Stimulated activated CD8-positive, alpha-beta memory T cell treated with anti-CD3 and anti-CD28 coated beads, Interleukin-7, amount 100 ng/mL, for 1 hour (primary cell): Measurements from ENCODE around the gene SNAP25.

Source experiments
- DNase-seq, 2 donors: peaks; one replicate each; pipeline ENCODE4 v3.0.0-alpha.2; 2020; ENCODE audit warnings: low read depth in 2 of 2

SNAP25 gene

DNA sequence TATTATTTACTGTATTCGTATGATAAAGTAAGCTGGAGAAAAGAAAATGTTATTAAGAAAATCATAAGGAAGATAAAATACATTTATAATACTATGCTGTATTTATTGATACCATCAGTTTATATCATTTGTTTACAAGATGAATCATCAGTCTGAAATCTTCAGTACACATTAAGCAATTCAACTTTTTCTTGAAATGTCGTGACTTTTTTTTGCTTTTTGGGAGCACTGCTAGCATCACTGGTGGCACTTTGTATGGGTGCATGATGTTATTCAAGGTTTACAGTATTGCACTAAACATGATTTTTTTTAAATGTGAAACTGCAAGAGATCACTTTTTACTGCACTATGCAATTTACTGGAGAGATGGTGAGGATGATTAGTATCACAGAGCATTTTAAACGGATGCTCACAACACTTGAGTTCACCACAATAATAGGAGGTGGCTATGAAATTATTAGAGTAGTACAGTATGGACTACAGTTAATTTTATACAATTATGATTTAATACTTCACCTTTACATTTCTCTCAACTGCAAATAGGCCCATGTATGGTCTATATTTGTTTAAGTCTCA, 85.9 kb downstream of the SNAP25 start:
- no peak for DNase-seq

DNA sequence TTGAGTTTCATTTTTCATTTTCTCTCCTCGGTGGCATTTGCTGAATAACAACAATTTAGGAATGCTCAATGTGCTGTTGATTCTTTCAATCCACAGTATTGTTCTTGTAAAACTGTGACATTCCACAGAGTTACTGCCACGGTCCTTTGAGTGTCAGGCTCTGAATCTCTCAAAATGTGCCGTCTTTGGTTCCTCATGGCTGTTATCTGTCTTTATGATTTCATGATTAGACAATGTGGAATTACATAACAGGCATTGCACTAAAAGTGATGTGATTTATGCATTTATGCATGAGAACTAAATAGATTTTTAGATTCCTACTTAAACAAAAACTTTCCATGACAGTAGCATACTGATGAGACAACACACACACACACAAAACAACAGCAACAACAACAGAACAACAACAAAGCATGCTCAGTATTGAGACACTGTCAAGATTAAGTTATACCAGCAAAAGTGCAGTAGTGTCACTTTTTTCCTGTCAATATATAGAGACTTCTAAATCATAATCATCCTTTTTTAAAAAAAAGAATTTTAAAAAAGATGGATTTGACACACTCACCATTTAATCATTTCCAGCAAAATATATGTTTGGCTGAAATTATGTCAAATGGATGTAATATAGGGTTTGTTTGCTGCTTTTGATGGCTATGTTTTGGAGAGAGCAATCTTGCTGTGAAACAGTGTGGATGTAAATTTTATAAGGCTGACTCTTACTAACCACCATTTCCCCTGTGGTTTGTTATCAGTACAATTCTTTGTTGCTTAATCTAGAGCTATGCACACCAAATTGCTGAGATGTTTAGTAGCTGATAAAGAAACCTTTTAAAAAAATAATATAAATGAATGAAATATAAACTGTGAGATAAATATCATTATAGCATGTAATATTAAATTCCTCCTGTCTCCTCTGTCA, 88.1 kb downstream of the SNAP25 start:
- DNase-seq, result no peak

DNA sequence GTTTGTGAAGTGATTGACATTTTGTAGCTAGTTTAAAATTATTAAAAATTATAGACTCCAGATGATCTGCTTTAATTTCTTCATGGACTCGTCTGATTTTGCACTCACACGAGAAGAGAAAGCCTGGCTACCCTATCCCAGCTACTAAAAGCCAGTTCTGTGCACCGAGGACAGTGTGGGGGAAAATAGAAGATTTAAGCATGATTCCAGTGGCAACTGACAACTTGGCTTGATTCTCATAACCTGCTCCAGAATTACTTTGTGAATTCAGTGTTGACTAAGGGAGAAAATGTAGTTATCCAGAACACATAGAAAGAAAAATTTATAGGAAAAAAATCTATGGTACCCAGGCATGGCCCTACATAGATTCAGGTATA, 88.7 kb downstream of the SNAP25 start:
- DNase-seq, result no peak

DNA sequence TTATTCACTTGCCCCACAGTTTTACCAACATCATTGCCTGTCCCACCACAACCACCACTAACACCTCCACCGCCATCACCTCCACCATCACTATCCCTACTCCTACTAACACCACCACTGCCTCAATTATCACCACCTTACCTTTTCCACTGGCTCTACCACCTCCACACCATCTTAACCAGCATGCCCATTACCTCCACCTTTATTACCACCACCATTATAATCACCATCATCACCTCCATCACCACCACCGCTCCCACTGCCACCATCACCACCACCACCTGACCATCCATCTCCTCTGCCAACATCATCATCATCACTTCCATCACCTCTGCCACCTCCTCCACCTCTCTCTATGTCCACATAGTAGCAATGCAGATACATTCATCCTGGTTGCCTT, 90.0 kb downstream of the SNAP25 start:
- no peak for DNase-seq

DNA sequence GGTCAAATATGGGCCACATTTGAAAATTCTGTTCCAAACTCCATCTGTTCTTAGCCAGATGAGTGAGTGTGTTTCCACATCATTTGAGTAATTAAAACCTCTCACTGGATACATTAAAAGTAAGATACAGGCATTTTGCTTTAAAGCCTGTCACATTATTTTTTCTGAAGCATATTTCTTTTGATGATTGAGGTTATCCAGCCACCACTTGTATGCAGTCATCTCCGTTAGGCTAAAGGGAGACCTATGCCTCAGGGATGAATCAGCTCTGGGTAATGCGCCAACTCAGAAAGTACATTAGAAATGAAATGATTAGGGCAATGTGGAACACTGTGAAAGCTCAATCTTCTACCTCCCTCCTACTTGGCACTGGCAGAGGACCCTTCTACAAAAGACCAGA, 90.7 kb downstream of the SNAP25 start:
- DNase-seq, result no peak

DNA sequence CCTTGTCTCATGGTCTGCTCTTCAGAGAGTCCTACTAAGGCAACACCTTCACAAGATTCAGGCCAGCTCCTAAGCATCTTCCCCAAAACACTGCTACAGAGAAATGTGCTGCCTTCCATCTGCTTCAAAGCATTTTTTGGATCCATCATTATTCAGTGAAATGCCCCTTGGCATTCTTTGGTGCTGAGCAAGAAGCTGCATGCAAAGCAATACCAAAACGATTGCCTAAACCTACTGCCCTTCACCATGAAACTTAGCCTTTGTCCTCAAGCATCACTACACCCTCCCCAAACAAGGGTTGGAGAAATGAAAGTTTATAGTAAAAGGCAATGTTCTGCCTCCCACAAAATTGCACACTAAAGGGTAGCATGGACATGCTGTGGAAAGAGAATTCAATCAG, 93.5 kb downstream of the SNAP25 start:
- no peak for DNase-seq

DNA sequence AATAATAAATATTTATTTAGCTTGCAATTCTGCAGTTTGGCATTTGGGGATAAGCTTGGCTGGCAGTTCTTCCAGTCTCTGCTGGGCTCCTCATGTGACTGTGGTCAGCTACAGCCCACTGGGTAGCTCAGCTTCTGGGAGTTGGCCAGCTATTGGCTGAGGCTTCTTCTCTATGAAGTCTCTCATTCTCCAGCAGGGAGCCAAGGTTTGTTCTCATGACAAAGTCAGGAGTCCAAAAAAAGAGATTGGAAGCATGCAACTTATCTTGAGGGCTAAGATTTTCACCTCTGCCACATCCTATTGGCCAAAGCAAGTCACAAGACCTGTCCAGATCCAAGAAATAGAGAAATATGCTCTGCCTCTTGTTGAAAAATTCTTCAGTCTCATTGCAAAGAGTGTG, 94.6 kb downstream of the SNAP25 start:
- DNase-seq, result no peak

DNA sequence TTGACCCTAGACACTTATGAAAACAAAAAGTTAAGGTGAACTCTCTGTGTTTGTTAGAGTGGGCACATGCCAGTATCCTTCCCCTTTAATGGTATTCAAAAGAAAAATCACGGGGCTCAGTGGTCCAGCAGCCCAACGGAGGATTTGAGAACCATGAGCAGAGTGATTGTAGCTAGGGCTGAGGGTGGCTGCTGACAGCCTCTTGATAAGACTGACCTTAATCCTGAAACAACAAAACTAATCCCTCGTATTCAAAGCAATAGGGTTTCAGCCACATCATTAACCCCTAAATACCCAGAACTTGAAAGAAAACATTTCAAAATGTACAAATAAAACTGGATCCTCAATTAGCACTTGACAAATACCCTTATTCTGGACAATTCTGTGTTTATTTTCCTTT, 95.1 kb downstream of the SNAP25 start:
- DNase-seq, result no peak

DNA sequence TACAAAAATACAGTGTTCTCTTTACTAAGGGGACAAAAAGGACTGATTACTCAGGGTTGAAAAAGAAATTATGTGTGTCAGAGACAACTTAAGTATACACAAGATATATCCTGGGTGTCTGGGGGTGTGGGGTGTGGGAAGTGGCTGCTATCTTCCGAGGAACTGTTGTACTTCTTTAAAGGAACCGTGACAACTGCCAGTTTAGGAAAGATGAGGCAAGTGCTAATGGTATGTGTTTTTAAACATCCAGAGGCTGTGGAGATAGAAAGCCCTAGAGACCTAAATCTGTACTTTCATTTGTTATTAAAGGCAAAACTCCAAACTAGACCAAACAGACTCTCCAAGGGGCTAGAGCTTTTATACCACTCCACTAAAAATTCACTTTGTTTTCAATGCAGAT, 95.6 kb downstream of the SNAP25 start:
- no peak for DNase-seq

DNA sequence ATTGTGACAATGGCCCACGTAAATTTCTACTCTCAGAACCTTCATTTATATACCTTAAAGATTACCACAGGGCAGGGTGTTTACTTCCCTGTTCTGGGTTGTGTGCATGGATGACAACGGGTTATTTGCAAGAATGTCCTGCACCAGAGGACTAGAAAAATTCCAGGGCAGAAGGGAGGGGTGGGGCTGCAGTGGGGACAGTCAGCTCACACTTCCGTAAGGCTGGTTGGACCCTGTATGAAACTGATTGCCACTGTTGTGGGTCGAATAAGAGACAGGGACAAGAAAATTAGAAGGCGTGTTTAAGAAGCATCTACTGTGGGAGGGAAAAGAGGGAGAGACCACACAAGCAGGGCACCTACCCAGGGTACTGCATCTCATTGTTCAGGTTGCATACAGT, 96.5 kb downstream of the SNAP25 start:
- no peak for DNase-seq

DNA sequence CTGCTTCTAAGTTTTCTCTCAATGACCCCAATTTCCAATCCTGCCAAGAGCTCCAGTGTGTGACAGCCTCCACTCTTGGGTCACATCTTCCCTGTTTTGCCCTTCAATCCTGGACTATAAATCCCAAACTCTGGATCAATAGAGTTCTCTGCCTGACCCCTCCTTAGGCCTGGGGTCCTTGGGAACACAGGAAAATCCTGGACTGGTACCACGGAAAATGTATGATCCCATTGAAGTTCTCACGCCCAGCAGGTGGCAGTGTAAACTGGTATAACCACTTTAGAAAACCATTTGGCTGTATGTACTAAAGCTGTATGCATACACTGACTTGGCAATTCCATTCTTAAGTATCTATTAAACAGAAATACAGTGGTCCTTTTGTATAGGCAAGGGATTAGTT, 98.0 kb downstream of the SNAP25 start:
- DNase-seq, result no peak

DNA sequence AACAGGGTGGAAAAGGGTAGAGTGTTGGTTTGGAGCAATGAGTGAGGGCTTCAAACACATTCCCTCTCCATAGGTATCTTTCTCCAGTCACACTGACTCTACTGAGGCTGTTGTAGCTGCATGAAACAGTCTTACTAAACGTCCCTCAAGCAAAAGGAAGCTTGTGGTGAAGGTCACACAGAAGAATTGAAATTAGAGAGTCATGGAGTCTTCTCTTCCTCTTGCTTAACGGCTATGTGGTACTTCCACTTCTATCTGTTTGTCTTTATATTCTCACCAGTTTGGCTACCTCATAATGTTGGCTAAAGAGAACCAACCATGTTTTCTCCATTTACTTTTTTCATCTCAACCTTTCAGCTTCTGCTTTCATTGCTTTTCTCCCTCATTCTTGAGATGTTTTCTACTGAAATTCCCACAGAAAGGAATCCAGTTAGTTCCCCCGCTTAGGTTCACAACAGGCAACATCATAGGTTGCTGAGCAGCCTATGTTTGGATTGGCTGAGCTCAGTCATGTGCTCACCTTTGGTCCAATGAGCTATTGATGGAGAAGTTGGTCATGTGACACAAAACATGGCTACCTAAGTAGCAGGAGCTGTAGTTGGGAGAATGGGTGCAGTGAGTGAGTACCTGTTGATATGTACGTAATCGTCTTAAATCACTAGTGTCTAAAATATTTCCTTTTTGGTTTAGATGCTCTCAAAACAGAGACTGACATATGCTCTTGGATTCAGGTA, 99.8 kb downstream of the SNAP25 start:
- no peak for DNase-seq

DNA sequence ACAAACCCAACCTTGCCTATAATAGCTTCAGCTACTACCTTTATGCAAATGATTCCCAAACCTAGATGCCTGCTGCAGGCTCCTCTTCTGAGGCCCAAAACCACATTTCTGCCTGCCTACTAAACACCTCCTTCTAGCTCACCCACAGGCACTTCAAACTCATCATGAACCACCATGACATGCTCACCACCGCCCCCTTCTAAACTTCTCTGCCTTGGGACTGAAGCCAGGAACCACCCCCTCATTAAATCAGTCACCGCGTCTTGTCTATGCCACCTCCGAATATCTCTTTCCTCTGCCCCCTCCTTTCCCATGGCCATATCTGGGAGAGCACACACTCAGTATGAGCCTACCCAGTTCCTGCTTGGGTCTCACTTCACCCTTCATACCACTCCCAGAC, 101.2 kb downstream of the SNAP25 start:
- DNase-seq, result no peak

DNA sequence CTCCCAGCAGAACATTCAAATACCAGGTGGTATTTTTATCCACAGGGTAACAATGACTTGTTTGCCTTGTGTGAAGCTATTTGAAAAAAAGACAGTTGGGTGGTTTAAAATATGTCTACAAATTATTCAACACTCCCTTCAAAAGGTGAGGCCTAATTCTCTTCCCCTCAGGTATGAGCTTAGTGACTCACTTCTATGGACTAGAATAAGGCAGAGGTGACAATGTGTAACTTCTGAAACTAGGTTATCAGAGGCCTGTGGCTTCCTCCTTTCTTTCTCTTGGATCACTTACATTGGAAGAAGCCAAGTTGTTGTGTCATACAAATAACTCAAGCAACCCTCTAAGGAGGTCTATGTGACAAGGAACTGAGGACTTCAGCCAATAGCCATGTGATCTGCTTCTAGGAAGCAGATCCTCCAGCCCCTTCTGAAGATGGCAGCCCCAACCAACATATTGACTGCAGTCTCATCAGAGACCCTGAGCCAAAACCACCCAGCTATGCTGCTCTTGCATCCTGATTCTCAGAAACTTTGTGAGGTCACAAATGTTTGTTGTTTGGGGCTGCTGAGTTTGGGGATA, 102.6 kb downstream of the SNAP25 start:
- no peak for DNase-seq

DNA sequence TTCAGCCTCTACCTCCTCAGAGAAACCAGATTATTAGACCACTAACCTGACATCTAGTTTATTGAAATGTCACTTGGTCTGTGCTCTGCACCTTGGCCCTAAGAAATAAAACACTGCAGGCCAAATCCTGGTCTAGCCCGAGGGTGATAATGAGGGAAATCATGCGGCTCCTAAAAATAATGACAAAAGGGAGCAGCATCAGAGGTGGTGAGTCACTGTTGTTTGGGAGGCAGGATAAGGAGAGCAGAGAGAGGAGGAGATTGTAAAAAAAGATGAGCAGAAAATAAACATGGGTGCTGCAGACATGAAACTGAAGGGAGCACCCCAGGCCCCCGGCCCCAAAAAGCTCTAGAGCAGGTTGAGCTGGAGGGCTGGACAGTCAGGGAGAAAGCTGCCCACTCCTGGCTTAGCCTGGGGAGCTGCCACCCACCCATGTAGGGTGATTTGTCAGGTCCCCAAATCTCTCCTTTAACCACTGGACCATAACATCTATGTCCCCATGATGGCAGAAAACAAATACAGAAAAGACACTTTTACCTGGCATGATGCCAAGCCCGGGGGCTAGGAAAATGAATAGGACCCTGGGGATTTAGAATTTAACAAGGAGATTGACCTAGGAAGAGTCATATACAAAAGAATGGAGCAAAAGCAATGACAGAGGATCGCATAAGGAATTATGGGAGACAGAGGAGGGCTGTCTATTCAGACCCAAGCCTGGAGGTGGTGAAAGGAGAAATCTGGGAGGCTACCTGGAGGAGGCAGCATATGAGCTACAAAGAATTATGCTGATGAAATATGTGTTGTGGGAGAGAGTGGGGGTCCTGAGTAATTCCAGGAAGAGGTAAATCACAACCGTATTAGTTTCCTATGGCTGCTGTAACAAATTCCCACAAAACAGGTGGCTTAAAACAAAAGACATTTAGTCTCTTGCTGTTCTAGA, 103.7 kb downstream of the SNAP25 start:
- no peak for DNase-seq

DNA sequence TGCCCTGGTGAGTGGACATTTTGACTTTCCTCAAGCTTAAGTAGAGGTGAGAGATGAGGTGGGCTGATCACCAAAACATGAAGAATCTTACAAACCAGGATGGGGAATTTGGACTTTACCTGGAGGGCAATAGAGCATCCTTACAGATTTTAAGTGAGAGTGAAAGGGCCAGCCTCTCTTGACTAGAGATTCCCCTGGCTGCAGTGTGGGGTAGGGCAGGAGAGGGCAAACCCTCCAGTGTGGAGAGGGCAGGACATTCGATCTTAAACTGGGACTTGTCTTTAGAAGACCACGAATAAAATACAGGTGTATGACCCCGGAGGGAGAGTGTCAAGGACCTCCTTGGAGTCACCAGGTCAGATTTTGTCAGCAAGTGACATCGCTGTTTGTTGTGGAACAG, 105.1 kb downstream of the SNAP25 start:
- DNase-seq, result no peak

DNA sequence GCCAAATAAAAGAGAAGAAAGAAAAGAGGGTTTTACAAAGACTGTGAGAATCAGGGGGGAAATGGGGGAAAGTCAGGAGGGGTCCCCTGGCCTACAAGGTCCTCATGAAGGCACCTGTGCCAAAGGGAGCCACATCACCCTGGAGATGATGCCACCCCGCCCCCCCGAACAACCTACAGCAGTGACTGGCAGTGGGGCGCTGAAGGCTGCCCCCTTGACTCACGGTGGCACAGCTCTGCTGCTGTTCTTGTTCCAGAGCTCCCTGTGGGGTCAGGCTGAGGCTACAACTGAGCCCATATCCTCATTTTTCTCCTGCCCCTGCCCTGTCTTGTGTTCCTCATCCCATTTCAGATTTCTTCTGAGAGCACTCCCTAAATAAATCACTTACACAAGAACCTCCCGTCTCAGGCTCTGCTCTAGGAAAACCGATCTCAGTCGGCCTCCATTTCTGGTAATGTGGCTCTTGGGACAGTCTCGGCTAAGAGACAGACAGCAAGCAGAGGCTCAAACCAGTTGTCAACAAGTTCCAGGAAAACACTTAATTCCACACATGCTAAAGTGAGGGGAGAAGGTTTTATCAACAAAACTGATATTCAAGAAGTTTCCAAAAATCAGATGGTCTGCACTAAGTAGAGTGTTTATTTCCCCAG, 105.7 kb downstream of the SNAP25 start:
- DNase-seq, result no peak

DNA sequence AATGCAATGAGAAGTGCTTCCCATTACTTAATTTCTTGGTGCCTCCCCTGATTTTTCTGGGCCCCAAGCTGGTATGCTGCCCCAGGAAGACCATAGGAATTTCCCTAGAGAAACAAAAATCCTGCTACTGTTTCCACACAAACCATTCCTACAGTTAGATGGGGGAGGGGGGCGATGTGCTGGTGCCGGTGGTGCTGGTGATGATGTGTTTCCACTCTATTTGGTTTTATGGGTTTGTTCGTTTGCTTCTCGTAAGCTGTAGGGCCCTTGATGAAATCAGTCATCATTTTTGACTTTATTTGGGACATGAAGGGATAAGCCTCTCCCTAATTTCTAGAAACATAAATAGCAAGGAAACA, 110.2 kb downstream of the SNAP25 start:
- no peak for DNase-seq

DNA sequence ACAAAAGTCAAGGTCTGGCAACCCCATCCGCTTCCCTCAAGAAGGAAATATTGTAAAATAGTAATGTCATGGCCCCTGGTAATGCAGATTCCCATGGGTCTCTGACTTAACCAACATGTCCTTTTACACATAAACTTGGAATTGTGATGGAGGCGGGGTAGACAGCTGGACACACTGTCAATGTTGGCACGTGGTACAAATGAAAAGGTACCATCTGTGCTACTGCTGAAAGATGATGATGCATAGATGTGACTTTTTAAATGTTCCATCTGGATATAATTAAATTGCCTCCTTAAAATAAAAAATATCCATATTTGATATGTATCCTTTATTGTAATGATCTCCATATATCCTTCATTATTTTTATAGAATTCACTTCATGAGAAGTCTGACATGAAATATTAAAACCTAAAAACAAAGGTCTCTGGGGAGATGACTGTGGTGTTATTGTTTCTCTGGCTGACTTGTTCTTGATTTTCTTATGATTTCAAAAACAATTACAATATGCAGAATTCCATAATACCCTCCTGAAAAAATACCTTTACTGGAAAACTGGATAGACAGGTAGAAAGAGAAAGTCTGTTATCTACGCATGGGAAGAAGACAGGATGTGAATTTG, 110.9 kb downstream of the SNAP25 start:
- no peak for DNase-seq

DNA sequence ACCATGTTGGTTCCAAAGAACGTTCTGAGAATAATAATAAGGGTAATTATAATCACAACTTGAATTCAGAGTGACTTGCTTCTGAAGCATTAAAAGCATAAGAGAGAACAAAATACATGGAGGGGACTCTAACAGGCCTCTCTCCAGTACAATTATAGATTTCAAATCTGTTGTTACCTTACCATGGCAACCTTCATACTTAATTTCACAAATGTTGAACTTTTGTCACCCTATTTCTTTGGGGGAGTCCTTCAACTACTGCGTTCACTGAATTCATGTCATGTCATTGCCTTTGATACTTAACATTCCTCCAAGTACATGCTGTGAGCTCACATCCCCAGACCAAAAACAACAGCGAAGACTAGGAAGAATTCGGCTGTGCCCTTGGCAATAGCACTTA, 111.4 kb downstream of the SNAP25 start:
- no peak for DNase-seq
